GM12878 (cell line): ENCODE data around the gene TUBB. TPM values are rescaled to one million over a fixed set of nuclear protein-coding genes. Genes with fewer than 3 reads are reported as not detected.
A peak's percentile ranks its signal among the peaks of the same experiment; 100 is the strongest.

ENCODE experiments used
- ATAC-seq: fragments of 200-7000 bp; cut with Tn5 transposase; 3 replicates; pipeline ENCODE4 v1.9.1; 2020; ENCODE audit warnings: mild to moderate bottlenecking, moderate library complexity
- BruUV-seq: library from RNA; stranded (reverse); fragments of 400-500 nt; replicated peaks from 2 replicates; lab custom pipeline; 2021; lab: Mats Ljungman, UMichigan
- CTCF ChIA-PET: fragments of 300-600 bp; sonication (Branson Sonifier 250); formaldehyde crosslinking; extraction: SDS; loops from one replicate; lab custom pipeline; 2021; ENCODE audit warnings: inconsistent platforms; lab: Yijun Ruan, JAX
- POLR2A ChIA-PET: fragments of 350-600 bp; formaldehyde crosslinking; extraction: SDS; loops from one replicate; lab custom pipeline; 2021; ENCODE audit warnings: inconsistent platforms; lab: Charles Lee
- RAD21 ChIA-PET: fragments of 300-600 bp; sonication (Branson Sonifier 250); formaldehyde crosslinking; loops from one replicate; lab custom pipeline; 2023; ENCODE audit warnings: antibody characterized with exemption; ENCODE audit not compliant: unreplicated experiment; lab: Charles Lee
- SMC1A ChIA-PET: fragments of 300-600 bp; sonication (Branson Sonifier 250); formaldehyde crosslinking; loops from one replicate; lab custom pipeline; 2023; ENCODE audit not compliant: unreplicated experiment, uncharacterized antibody; lab: Charles Lee
- DNase-seq: peaks from one replicate; pipeline ENCODE4 v3.0.0-alpha.2; 2011; ENCODE audit warnings: low read depth, low spot score
- FAIRE-seq: peaks from 3 replicates; lab custom pipeline; 2011; peaks lifted over from hg19 to GRCh38; lab: Jason Lieb, UNC
- H2AFZ ChIP-seq: 2 replicates; pipeline ENCODE4 v1.6.0; 2011; ENCODE audit warnings: low read depth, low read length, control low read depth; ENCODE audit not compliant: control insufficient read depth
- H3K27ac ChIP-seq: 2 replicates; pipeline ENCODE4 v1.5.1; 2011; ENCODE audit warnings: control low read depth; ENCODE audit not compliant: control insufficient read depth, insufficient read depth
- H3K27me3 ChIP-seq, 2 experiments: replicated peaks in 1 of 2; 2 replicates each; pipeline versions ENCODE4 v1.6.0 to v1.6.1; 2011; ENCODE audit warnings: low read length in 1 of 2; ENCODE audit not compliant: control insufficient read depth in 2 of 2, insufficient read depth in 2 of 2
- H3K36me3 ChIP-seq, 2 experiments: 2 replicates each; pipeline ENCODE4 v1.5.1; 2011; ENCODE audit warnings: low read length in 1 of 2; ENCODE audit not compliant: control insufficient read depth in 2 of 2, insufficient read depth in 2 of 2
- H3K4me1 ChIP-seq: 2 replicates; pipeline ENCODE4 v1.6.1; 2011; ENCODE audit warnings: mild to moderate bottlenecking, low read length, moderate library complexity, mixed read lengths; ENCODE audit not compliant: control insufficient read depth, insufficient read depth
- H3K4me2 ChIP-seq: 2 replicates; pipeline ENCODE4 v1.6.0; 2011; ENCODE audit warnings: control low read depth; ENCODE audit not compliant: control insufficient read depth, insufficient read depth
- H3K4me3 ChIP-seq: fragments of 200-600 bp; sonication (generic); 2 replicates; pipeline ENCODE4 v1.5.1; 2016
- H3K79me2 ChIP-seq: 2 replicates; pipeline ENCODE4 v1.6.0; 2011; ENCODE audit warnings: low read length; ENCODE audit not compliant: control insufficient read depth, insufficient read depth
- H3K9ac ChIP-seq: 2 replicates; pipeline ENCODE4 v1.8.0; 2011; ENCODE audit warnings: low read length, control low read depth, mixed read lengths; ENCODE audit not compliant: control insufficient read depth, insufficient read depth
- H3K9me3 ChIP-seq: replicated peaks from 3 replicates; pipeline ENCODE4 v1.5.1; 2011; ENCODE audit warnings: mild to moderate bottlenecking, low read length; ENCODE audit not compliant: control insufficient read depth, insufficient read depth
- H4K20me1 ChIP-seq: 2 replicates; pipeline ENCODE4 v1.6.0; 2011; ENCODE audit not compliant: control insufficient read depth, insufficient read depth
- IKZF2 ChIP-seq, 2 experiments: fragments of 450-650 bp; IDR thresholded peaks; 2 replicates each; pipeline ENCODE4 v1.6.1; 2017; ENCODE audit warnings: mild to moderate bottlenecking in 2 of 2, moderate library complexity in 2 of 2
- NR2C2 ChIP-seq: IDR thresholded peaks from 2 replicates; pipeline ENCODE4 v1.6.1; 2011; ENCODE audit warnings: borderline replicate concordance, low read depth; ENCODE audit not compliant: control insufficient read depth, insufficient read length
- NR2F1 ChIP-seq: fragments of 450-650 bp; conservative IDR thresholded peaks from 2 replicates; pipeline ENCODE4 v1.6.1; 2017; ENCODE audit warnings: mild to moderate bottlenecking
- POLR2A ChIP-seq: IDR thresholded peaks from 2 replicates; pipeline ENCODE4 v1.6.1; 2011; ENCODE audit warnings: low read depth, mild to moderate bottlenecking, low read length
- SMARCA5 ChIP-seq: fragments of 450-650 bp; IDR thresholded peaks from 2 replicates; pipeline ENCODE4 v1.6.1; 2017; ENCODE audit warnings: mild to moderate bottlenecking
- SRF ChIP-seq, 2 experiments: IDR thresholded peaks; 2 replicates each; pipeline ENCODE4 v1.6.1; 2011; ENCODE audit warnings: low read depth in 2 of 2, low read length in 2 of 2, mild to moderate bottlenecking in 1 of 2, moderate library complexity in 1 of 2
- STAT1 ChIP-seq: fragments of 450-650 bp; conservative IDR thresholded peaks from 2 replicates; pipeline ENCODE4 v1.6.1; 2014; ENCODE audit warnings: antibody characterized with exemption, mild to moderate bottlenecking
- TARDBP ChIP-seq: IDR thresholded peaks from 2 replicates; pipeline ENCODE4 v1.6.1; 2016; ENCODE audit warnings: borderline replicate concordance
- ZNF207 ChIP-seq: fragments of 450-650 bp; IDR thresholded peaks from 2 replicates; pipeline ENCODE4 v1.6.1; 2014; ENCODE audit warnings: antibody characterized with exemption, mild to moderate bottlenecking, borderline replicate concordance
- WGBS: methylation state at CpG from one replicate; pipeline ENCODE4 v1.1.6; 2016; ENCODE audit warnings: low lambda C conversion rate; ENCODE audit not compliant: insufficient replicate concordance, insufficient coverage; ENCODE audit errors: missing lambda C conversion rate; 5-methylcytosine and 5-hydroxymethylcytosine counted together
- in situ Hi-C: fragments of 300-500 bp; cut with MboI; formaldehyde crosslinking; loops from 9 replicates; pipeline ENCODE4 v1.14.3; 2018; ENCODE audit warnings: mixed read lengths
- intact Hi-C: fragments of 100-400 bp; cut with micrococcal nuclease; formaldehyde crosslinking; loops from one replicate; pipeline ENCODE4 v1.14.2; 2022; ENCODE audit not compliant: unreplicated experiment
- polyA plus RNA-seq, 11 experiments: library from polyadenylated mRNA; depleted of rRNA in 4 of 11; unstranded in 6 of 11; stranded (reverse) in 5 of 11; fragments of >200 nt; fragmentation: Nextera tagmentation in 4 of 11; fragmentation: Illumina TruSeq in 1 of 11; extraction: Ambion mirVana in 4 of 11; extraction: Trizol in 1 of 11; gene quantifications; 1 replicate in 1 of 11; 2 replicates in 10 of 11; pipeline versions ENCODE4 v1.2.1 to v1.2.3, GENCODE V29; 2011 to 2016; ENCODE audit warnings: inconsistent platforms in 2 of 11, missing spikeins in 2 of 11, low read depth in 1 of 11
- total RNA-seq, 4 experiments: library from RNA; depleted of rRNA in 3 of 4; stranded (reverse); fragments of >200 nt in 3 of 4; fragmentation: Illumina TruSeq in 1 of 4; extraction: Trizol in 1 of 4; gene quantifications; 2 replicates each; pipeline versions ENCODE4 v1.2.1 to v1.2.3, GENCODE V29; 2013 to 2021
- TF ChIP-seq, protein P1 (sequence below), 3 experiments: IDR thresholded peaks in 2 of 3; conservative IDR thresholded peaks in 1 of 3; 2 replicates each; pipeline ENCODE4 v1.5.1; 2011; ENCODE audit warnings: low read depth in 3 of 3, low read length in 3 of 3, mild to moderate bottlenecking in 3 of 3, control low read depth in 2 of 3, moderate library complexity in 2 of 3, inconsistent platforms in 1 of 3, mixed read lengths in 1 of 3; ENCODE audit not compliant: control insufficient read depth in 2 of 3, insufficient read depth in 1 of 3; ENCODE audit errors: extremely low read depth in 1 of 3
- TF ChIP-seq, protein P2 (sequence below): fragments of 450-650 bp; IDR thresholded peaks from 2 replicates; pipeline ENCODE4 v1.6.1; 2016; ENCODE audit warnings: mild to moderate bottlenecking
- TF ChIP-seq, protein P3 (sequence below): IDR thresholded peaks from 2 replicates; pipeline ENCODE4 v1.6.1; 2011; ENCODE audit warnings: low read depth, low read length, improper control_type of control experiment, borderline replicate concordance

The TUBB gene
- total and polyA plus RNA-seq, 10 of the 15 experiments (the other 5 are each of a cell fraction or from before 2014, with no cell fraction given), result 1,039 to 3,052 (median 1,656) TPM

DNA sequence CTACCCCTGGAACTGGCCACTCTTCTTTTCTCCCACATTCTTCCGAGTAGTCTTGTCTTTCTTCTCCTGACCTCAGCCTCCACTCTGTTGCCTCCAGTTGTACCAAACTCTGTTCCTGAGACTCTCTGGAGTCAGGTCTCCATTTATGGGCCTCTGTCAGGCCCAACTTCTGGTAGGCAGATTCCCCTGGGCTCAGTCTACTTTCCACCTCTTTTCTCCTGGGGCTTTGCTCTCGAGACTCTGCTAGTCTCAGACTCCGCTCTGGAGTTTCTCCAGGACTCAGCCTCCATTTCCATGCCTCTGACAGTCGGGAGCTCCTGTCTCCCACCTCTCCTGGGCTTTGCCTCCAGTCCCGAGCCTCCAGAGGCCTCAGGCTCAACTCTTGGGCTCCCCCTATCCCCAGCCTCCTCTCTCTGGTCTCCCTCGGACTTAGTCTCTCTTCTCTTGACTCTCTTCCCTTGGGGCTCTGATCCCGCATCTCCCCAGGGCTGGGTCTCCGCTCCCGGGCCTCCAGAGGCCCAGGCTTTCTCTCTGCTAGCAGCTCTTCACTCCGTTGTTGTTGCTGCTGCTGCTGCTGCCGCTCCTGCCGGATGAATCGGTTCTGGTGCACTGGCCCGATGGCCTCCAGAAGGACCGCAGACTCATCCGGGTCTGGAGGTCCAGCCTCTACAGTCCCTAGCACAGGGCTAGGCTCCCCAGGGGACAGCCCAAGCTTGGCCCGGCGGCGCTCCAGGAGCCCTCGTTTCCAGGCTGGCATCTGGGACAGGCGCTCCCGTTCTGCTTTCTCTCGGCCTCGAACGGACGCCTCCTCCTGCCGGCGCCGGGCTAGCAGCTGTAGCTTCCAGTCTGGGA is 34.8 kb upstream of the TUBB start:
- no peak for DNase-seq
- SMC1A ChIA-PET, result interaction anchor here (1.0 to 11.3 kb wide), 4 partner anchors 39 to 70 kb away, joined by 3 to 265 read pairs (median 4); partner anchors contain the start of genes MDC1 and TUBB
- 0% methylated on average over 29 of the region's 29 CpGs for WGBS
- peaks cover 100% of the 10 kb centered on the region for H3K79me2 ChIP-seq
- TF ChIP-seq, protein P1, sequence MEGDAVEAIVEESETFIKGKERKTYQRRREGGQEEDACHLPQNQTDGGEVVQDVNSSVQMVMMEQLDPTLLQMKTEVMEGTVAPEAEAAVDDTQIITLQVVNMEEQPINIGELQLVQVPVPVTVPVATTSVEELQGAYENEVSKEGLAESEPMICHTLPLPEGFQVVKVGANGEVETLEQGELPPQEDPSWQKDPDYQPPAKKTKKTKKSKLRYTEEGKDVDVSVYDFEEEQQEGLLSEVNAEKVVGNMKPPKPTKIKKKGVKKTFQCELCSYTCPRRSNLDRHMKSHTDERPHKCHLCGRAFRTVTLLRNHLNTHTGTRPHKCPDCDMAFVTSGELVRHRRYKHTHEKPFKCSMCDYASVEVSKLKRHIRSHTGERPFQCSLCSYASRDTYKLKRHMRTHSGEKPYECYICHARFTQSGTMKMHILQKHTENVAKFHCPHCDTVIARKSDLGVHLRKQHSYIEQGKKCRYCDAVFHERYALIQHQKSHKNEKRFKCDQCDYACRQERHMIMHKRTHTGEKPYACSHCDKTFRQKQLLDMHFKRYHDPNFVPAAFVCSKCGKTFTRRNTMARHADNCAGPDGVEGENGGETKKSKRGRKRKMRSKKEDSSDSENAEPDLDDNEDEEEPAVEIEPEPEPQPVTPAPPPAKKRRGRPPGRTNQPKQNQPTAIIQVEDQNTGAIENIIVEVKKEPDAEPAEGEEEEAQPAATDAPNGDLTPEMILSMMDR (IDR thresholded peaks at IDR 0.05 in 2 of 3, conservative IDR thresholded peaks at IDR 0.05 in 1 of 3; ENCODE audit: control insufficient read depth in 2 of 3, extremely low read depth in 1 of 3, insufficient read depth in 1 of 3, low read depth in 3 of 3, low read length in 3 of 3), result peak; percentile 35 to 46 (median 36); a peak in 4 of 6 replicates
- TF ChIP-seq NR2C2 (no peak), POLR2A (0 out of 2 replicates have a peak, but pooled peaks have one; percentile 37), ZNF207 (no peak), SMARCA5 (peak; percentile 49), STAT1 (no peak), NR2F1 (0 out of 2 replicates have a peak, but pooled peaks have one; percentile 8), IKZF2 (IDR thresholded peaks at IDR 0.05) (no peak; a peak in 3 of 4 replicates), SRF (IDR thresholded peaks at IDR 0.05; ENCODE audit: low read depth in 2 of 2, low read length in 2 of 2) (no peak), TARDBP (no peak)
- TF ChIP-seq, protein P2, sequence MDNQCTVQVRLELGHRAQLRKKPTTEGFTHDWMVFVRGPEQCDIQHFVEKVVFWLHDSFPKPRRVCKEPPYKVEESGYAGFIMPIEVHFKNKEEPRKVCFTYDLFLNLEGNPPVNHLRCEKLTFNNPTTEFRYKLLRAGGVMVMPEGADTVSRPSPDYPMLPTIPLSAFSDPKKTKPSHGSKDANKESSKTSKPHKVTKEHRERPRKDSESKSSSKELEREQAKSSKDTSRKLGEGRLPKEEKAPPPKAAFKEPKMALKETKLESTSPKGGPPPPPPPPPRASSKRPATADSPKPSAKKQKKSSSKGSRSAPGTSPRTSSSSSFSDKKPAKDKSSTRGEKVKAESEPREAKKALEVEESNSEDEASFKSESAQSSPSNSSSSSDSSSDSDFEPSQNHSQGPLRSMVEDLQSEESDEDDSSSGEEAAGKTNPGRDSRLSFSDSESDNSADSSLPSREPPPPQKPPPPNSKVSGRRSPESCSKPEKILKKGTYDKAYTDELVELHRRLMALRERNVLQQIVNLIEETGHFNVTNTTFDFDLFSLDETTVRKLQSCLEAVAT, result 0 out of 2 replicates have a peak, but pooled peaks have one; percentile 52
- TF ChIP-seq, protein P3, sequence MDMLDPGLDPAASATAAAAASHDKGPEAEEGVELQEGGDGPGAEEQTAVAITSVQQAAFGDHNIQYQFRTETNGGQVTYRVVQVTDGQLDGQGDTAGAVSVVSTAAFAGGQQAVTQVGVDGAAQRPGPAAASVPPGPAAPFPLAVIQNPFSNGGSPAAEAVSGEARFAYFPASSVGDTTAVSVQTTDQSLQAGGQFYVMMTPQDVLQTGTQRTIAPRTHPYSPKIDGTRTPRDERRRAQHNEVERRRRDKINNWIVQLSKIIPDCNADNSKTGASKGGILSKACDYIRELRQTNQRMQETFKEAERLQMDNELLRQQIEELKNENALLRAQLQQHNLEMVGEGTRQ, result no peak
- CTCF ChIA-PET, result interaction anchor here (0.7 to 9.5 kb wide), 6 partner anchors 9 to 198 kb away, joined by 3 to 487 read pairs (median 4); partner anchors contain the start of genes DHX16, MDC1 and TUBB
- ATAC-seq, result no peak
- H3K9ac ChIP-seq, result peak overlapping the region; percentile 94
- RAD21 ChIA-PET, result interaction anchor here (1.6 to 14.2 kb wide), 3 partner anchors 35 to 74 kb away, joined by 3 to 232 read pairs (median 209); partner anchors contain the start of genes MDC1 and TUBB
- intact Hi-C loops, result loop anchor here (2.0 kb wide), 1 partner anchor 73 kb away; no protein-coding TSS in a partner anchor
- H3K4me2 ChIP-seq, result peak overlapping the region; percentile 70
- H3K27ac ChIP-seq, result peak overlapping the region; percentile 96
- H3K4me3 ChIP-seq, result peak overlapping the region; percentile 100
- H4K20me1 ChIP-seq, result no peaks in the 10 kb centered on the region
- peaks cover 15% of the 10 kb centered on the region for H3K4me1 ChIP-seq
- H3K9me3 ChIP-seq, result no peaks in the 10 kb centered on the region
- H3K27me3 ChIP-seq, result no peaks in the 10 kb centered on the region
- TSS peak; percentile 59 for BruUV-seq
- POLR2A ChIA-PET, result interaction anchor here (0.7 to 9.5 kb wide), 4 partner anchors 35 to 229 kb away, joined by 3 to 200 read pairs (median 4); partner anchors contain the start of genes MDC1, TUBB and VARS2
- no peak for FAIRE-seq
- H2AFZ ChIP-seq, result no peak overlapping the region
- H3K36me3 ChIP-seq, result peaks cover 0 to 3% of the 10 kb centered on the region in 2 experiments; a peak in 2 of 4 replicates
- in situ Hi-C loops, result no loop called here
